Loucy (cell line): Measurements from ENCODE around the gene PTGR2.
A peak's percentile ranks its signal among the peaks of the same experiment; 100 is the strongest.
"Not testable (repeated sequence)": the region's sequence is repeated elsewhere in the genome, so short reads cannot be mapped to it uniquely, and the experiment has no call there.

ENCODE experiments used
- H2AFZ ChIP-seq: fragments of 200-600 bp; sonication (generic); 2 replicates; pipeline ENCODE4 v1.6.0; 2016; ENCODE audit warnings: antibody characterized with exemption, mild to moderate bottlenecking, low read length, moderate library complexity
- H3F3A ChIP-seq: fragments of 200-600 bp; 2 replicates; pipeline ENCODE4 v1.6.0; 2016; ENCODE audit warnings: antibody characterized with exemption, low read depth, mild to moderate bottlenecking
- H3K27me3 ChIP-seq: fragments of 200-600 bp; sonication (generic); 2 replicates; pipeline ENCODE4 v1.6.1; 2014; ENCODE audit warnings: low read length, mild to moderate bottlenecking; ENCODE audit not compliant: insufficient read depth, poor library complexity, severe bottlenecking
- H3K36me3 ChIP-seq: fragments of 200-600 bp; sonication (generic); 2 replicates; pipeline ENCODE4 v1.6.1; 2016; ENCODE audit warnings: low read length; ENCODE audit not compliant: insufficient read depth
- H3K4me1 ChIP-seq: fragments of 200-600 bp; sonication (generic); 2 replicates; pipeline ENCODE4 v1.5.1; 2014; ENCODE audit warnings: low read length, mild to moderate bottlenecking; ENCODE audit not compliant: insufficient read depth, poor library complexity, severe bottlenecking
- H3K4me2 ChIP-seq: fragments of 200-600 bp; sonication (generic); 2 replicates; pipeline ENCODE4 v1.6.0; 2014; ENCODE audit warnings: antibody characterized with exemption, low read length, low read depth, mild to moderate bottlenecking; ENCODE audit not compliant: poor library complexity, severe bottlenecking
- H3K4me3 ChIP-seq: fragments of 200-600 bp; sonication (generic); 2 replicates; pipeline ENCODE4 v1.5.1; 2014; ENCODE audit warnings: low read length, mild to moderate bottlenecking, mixed read lengths; ENCODE audit not compliant: poor library complexity, severe bottlenecking
- H3K79me2 ChIP-seq: fragments of 200-600 bp; sonication (generic); 2 replicates; pipeline ENCODE4 v1.6.1; 2014; ENCODE audit warnings: low read length; ENCODE audit not compliant: insufficient read depth
- H3K9ac ChIP-seq: fragments of 200-600 bp; sonication (generic); 2 replicates; pipeline ENCODE4 v1.6.0; 2014; ENCODE audit warnings: mild to moderate bottlenecking, low read depth, low read length, moderate library complexity; ENCODE audit not compliant: poor library complexity, severe bottlenecking
- H3K9me2 ChIP-seq: fragments of 200-600 bp; sonication (generic); replicated peaks from 2 replicates; pipeline ENCODE4 v1.6.1; 2016; ENCODE audit warnings: low read depth, low read length, mixed read lengths
- H3K9me3 ChIP-seq: fragments of 200-600 bp; sonication (generic); 2 replicates; pipeline ENCODE4 v1.6.1; 2014; ENCODE audit warnings: mild to moderate bottlenecking, antibody characterized with exemption, low read length, low read depth; ENCODE audit not compliant: insufficient read depth
- H4K20me1 ChIP-seq: fragments of 200-600 bp; sonication (generic); 2 replicates; pipeline ENCODE4 v1.6.0; 2014; ENCODE audit warnings: antibody characterized with exemption, low read length, mild to moderate bottlenecking; ENCODE audit not compliant: insufficient read depth, poor library complexity, severe bottlenecking
- CTCF ChIP-seq: fragments of 200-600 bp; sonication (generic); conservative IDR thresholded peaks from 2 replicates; pipeline ENCODE4 v1.5.1; 2014; ENCODE audit warnings: mild to moderate bottlenecking, antibody characterized with exemption, low read length
- EZH2phosphoT487 ChIP-seq: fragments of 200-600 bp; IDR thresholded peaks from 2 replicates; pipeline ENCODE4 v1.6.1; 2018; ENCODE audit warnings: antibody characterized with exemption, mild to moderate bottlenecking, moderate library complexity, borderline replicate concordance

PTGR2 gene

GRCh38 chr14:73824536-73824935 lies 27.1 kb upstream of the PTGR2 start:
- H3F3A ChIP-seq, result no peaks in the 10 kb centered on the region
- H3K4me1 ChIP-seq, result peaks cover 7% of the 10 kb centered on the region
- no peak overlapping the region for H3K9ac ChIP-seq
- TF ChIP-seq CTCF (no peak), EZH2phosphoT487 (no peak)
- no peaks in the 10 kb centered on the region for H3K27me3 ChIP-seq
- H2AFZ ChIP-seq, result no peak overlapping the region
- no peaks in the 10 kb centered on the region for H3K9me2 ChIP-seq
- no peak overlapping the region for H3K4me2 ChIP-seq
- H3K79me2 ChIP-seq, result no peaks in the 10 kb centered on the region
- H3K36me3 ChIP-seq, result no peaks in the 10 kb centered on the region
- no peak overlapping the region for H3K4me3 ChIP-seq
- H4K20me1 ChIP-seq, result no peaks in the 10 kb centered on the region
- no peaks in the 10 kb centered on the region for H3K9me3 ChIP-seq

GRCh38 chr14:73825551-73826188 lies 26.0 kb upstream of the PTGR2 start:
- no peaks in the 10 kb centered on the region for H3F3A ChIP-seq
- TF ChIP-seq CTCF, result peak; percentile 94
- no peak for TF ChIP-seq EZH2phosphoT487
- no peaks in the 10 kb centered on the region for H3K9me3 ChIP-seq
- H3K9ac ChIP-seq, result no peak overlapping the region
- peaks cover 7% of the 10 kb centered on the region for H3K4me1 ChIP-seq
- no peaks in the 10 kb centered on the region for H3K27me3 ChIP-seq
- no peaks in the 10 kb centered on the region for H3K36me3 ChIP-seq
- no peaks in the 10 kb centered on the region for H3K9me2 ChIP-seq
- no peaks in the 10 kb centered on the region for H3K79me2 ChIP-seq
- H2AFZ ChIP-seq, result no peak overlapping the region
- H4K20me1 ChIP-seq, result no peaks in the 10 kb centered on the region
- H3K4me2 ChIP-seq, result no peak overlapping the region
- H3K4me3 ChIP-seq, result no peak overlapping the region

GRCh38 chr14:73827190-73827589 lies 24.4 kb upstream of the PTGR2 start:
- H3F3A ChIP-seq, H2AFZ ChIP-seq: not testable (repeated sequence)
- peak; percentile 48 for TF ChIP-seq CTCF

More at GRCh38 chr14:73827190-73827589, 24.4 kb upstream of the PTGR2 start:
- not testable (repeated sequence) for H3K4me3 ChIP-seq, H3K9me3 ChIP-seq, H3K4me2 ChIP-seq, H3K27me3 ChIP-seq, H3K4me1 ChIP-seq, H3K9me2 ChIP-seq, H3K79me2 ChIP-seq, H4K20me1 ChIP-seq, H3K9ac ChIP-seq, H3K36me3 ChIP-seq
